ENCODE data around the gene SAMD3. TPM values are rescaled to one million over a fixed set of nuclear protein-coding genes. Genes with fewer than 3 reads are reported as not detected.

SAMD3 gene
- total and polyA plus RNA-seq, 11 donors, result 0.06 to 4.2 (median 0.68) TPM; not detected in 4

DNA sequence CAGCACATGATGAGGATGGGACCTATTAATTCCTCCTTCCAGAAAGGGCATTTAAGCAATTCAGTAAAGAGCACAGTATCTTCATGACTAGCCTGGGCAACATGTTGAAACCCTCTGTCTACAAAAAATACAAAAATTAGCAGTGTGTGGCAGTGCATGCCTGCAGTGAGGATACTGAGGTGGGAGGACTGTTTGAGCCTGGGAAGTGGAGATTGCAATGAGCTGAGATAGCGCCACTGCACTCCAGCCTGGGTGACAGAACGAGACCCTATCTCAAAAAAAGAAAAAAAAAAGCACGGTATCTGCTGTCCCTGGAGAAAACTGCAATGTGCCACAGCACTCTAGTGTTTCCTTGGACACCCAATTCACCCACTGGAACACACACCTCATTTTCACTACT, 18.4 kb downstream of the SAMD3 start:
- intact Hi-C loops (cut with DNase I), result no loop called here
- Histone ChIP-seq H3K4me1 (no peaks in the 10 kb centered on the region), H3K27me3 (no peaks in the 10 kb centered on the region), H3K9me3 (peaks cover 0 to 9% (median 0%) of the 10 kb centered on the region in 12 donors), H3K4me3 (no peak overlapping the region), H3K27ac (no peak overlapping the region), H3K36me3 (no peaks in the 10 kb centered on the region)
- TF ChIP-seq POLR2A (IDR thresholded peaks at IDR 0.05), result no peak
- TF ChIP-seq CTCF (IDR thresholded peaks at IDR 0.05), result no peak
- DNase-seq (no peak), ATAC-seq (no peak)
- 18 to 30% (median 26%) methylated on average over 3 of the region's 3 CpGs for WGBS, 4 donors

- intact Hi-C loops (cut with DNase I), result no loop called here
- H3K27ac ChIP-seq, result no peak overlapping the region
- H3K9me3 ChIP-seq, result peaks cover 0 to 9% (median 0%) of the 10 kb centered on the region in 12 donors
- DNase-seq (no peak), ATAC-seq (no peak)
- H3K27me3 ChIP-seq, result no peaks in the 10 kb centered on the region
- TF ChIP-seq POLR2A (IDR thresholded peaks at IDR 0.05) (no peak), CTCF (IDR thresholded peaks at IDR 0.05) (no peak)
- H3K36me3 ChIP-seq, result no peaks in the 10 kb centered on the region
- 80 to 92% (median 90%) methylated on average over 1 of the region's 1 CpG for WGBS, 4 donors
- H3K4me3 ChIP-seq, result no peak overlapping the region
- H3K4me1 ChIP-seq, result no peaks in the 10 kb centered on the region
These were observed 19.4 kb downstream of the SAMD3 start for GRCh38 chr6:130203370-130203769.

GRCh38 chr6:130202782-130203181, 20.0 kb downstream of the SAMD3 start:
- Histone ChIP-seq H3K36me3 (no peaks in the 10 kb centered on the region), H3K4me1 (no peaks in the 10 kb centered on the region), H3K9me3 (peaks cover 0 to 9% (median 0%) of the 10 kb centered on the region in 12 donors), H3K27ac (no peak overlapping the region), H3K27me3 (no peaks in the 10 kb centered on the region), H3K4me3 (no peak overlapping the region)
- WGBS, 4 donors, result 45 to 57% (median 47%) methylated on average over 6 of the region's 6 CpGs
- intact Hi-C loops (cut with DNase I), result no loop called here
- TF ChIP-seq CTCF (IDR thresholded peaks at IDR 0.05) (no peak), POLR2A (IDR thresholded peaks at IDR 0.05) (no peak)
- ATAC-seq (no peak), DNase-seq (no peak)

DNA sequence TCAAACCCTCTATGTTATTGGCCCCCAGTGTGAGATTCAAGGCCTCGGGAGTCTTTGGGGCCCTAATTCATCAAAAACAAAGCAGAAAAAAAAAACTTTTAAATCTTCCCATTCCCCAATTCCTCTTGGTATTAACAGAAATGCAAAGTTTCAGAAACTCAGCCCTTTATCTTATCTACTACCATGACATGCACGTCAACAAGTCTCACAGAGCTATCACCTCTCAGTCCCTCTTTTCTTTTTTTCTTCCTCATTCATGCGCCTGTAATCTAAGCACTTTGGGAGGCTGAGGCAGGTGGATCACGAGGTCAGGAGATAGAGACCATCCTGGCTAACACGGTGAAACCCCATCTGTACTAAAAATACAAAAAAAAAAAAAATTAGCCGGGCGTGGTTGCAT, 22.7 kb downstream of the SAMD3 start:
- Histone ChIP-seq H3K9me3 (peaks cover 0 to 9% (median 0%) of the 10 kb centered on the region in 12 donors), H3K36me3 (no peaks in the 10 kb centered on the region), H3K27me3 (no peaks in the 10 kb centered on the region), H3K4me3 (no peak overlapping the region), H3K4me1 (no peaks in the 10 kb centered on the region), H3K27ac (no peak overlapping the region)
- DNase-seq, result no peak
- no peak for ATAC-seq
- intact Hi-C loops (cut with DNase I), result no loop called here
- WGBS, 4 donors, result 26 to 45% (median 38%) methylated on average over 7 of the region's 7 CpGs
- TF ChIP-seq POLR2A (IDR thresholded peaks at IDR 0.05) (no peak), CTCF (IDR thresholded peaks at IDR 0.05) (no peak)

All from heart left ventricle (tissue), 16 donors.